ENCODE measurements around the gene CPA1.
A peak's percentile ranks its signal among the peaks of the same experiment; 100 is the strongest.

DNA sequence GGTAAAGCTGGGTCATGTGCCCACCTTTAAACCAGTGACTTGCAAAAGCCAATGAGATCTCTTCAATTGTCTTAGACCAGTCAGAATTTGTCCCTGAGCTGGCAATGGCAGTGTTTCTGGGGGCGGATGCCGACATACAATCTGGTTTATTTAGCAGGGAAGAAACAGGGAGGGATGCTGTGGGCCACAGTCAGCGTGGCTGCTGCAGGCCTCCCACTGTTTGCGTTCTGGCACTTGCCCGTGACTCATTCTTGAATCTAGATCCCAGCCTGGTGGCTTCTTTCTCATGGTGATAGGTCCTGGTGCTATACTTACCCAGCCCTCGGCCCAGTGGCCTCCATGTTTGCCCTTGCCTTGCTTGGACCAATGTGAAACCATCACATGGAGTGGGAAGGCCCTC is 3.1 kb upstream of the CPA1 start:
- TF ChIP-seq CTCF (IDR thresholded peaks at IDR 0.05) (no peak), POLR2A (IDR thresholded peaks at IDR 0.05) (peak in 1 of 3 donors; percentile 14)
